Colonic mucosa (tissue), 4 donors: ENCODE measurements around the gene ATP12A. TPM values are rescaled to one million over a fixed set of nuclear protein-coding genes. Genes with fewer than 3 reads are reported as not detected.

Source experiments
- DNase-seq: peaks from one replicate; pipeline ENCODE4 v3.0.0-alpha.2; 2020
- H3K27ac ChIP-seq: fragments of 200-600 bp; one replicate; pipeline ENCODE4 v1.8.0; 2021
- H3K27me3 ChIP-seq: fragments of 200-600 bp; one replicate; pipeline ENCODE4 v1.8.0; 2021
- H3K36me3 ChIP-seq: fragments of 200-600 bp; one replicate; pipeline ENCODE4 v1.8.0; 2021
- H3K4me1 ChIP-seq: fragments of 200-600 bp; one replicate; pipeline ENCODE4 v1.8.0; 2021; ENCODE audit warnings: mild to moderate bottlenecking
- H3K4me3 ChIP-seq: fragments of 200-600 bp; one replicate; pipeline ENCODE4 v1.8.0; 2021
- H3K9ac ChIP-seq, 2 donors: one replicate each; pipeline ENCODE4 v1.7.0; 2013; ENCODE audit warnings: control low read depth in 2 of 2, low read depth in 2 of 2, low read length in 2 of 2
- H3K9me3 ChIP-seq: fragments of 200-600 bp; one replicate; pipeline ENCODE4 v1.8.0; 2021
- intact Hi-C: fragments of 100-400 bp; cut with DNase I; formaldehyde crosslinking; loops from one replicate; pipeline ENCODE4 v1.14.1; 2022
- total RNA-seq, 2 donors: library from RNA; stranded (reverse); fragmentation: NEBNext Ultra II Directional in 1 of 2; extraction: Animal tissue kit (Norgen Biotek cat#: 25700) in 1 of 2; gene quantifications; one replicate each; pipeline ENCODE4 v1.2.1, GENCODE V29; 2021
- TF ChIP-seq, protein P1 (sequence below): fragments of 200-600 bp; IDR thresholded peaks from one replicate; pipeline ENCODE4 v1.8.0; 2022; ENCODE audit warnings: antibody characterized with exemption, mild to moderate bottlenecking
- donor health status: healthy.
- donor health status: DM: no; HTN: no; CAD: no.
- donor health status: DM: no; HTN: no; CAD: no.

The ATP12A gene
- total RNA-seq, 2 donors from 2014 or later = 0.64 to 1.4 TPM

DNA sequence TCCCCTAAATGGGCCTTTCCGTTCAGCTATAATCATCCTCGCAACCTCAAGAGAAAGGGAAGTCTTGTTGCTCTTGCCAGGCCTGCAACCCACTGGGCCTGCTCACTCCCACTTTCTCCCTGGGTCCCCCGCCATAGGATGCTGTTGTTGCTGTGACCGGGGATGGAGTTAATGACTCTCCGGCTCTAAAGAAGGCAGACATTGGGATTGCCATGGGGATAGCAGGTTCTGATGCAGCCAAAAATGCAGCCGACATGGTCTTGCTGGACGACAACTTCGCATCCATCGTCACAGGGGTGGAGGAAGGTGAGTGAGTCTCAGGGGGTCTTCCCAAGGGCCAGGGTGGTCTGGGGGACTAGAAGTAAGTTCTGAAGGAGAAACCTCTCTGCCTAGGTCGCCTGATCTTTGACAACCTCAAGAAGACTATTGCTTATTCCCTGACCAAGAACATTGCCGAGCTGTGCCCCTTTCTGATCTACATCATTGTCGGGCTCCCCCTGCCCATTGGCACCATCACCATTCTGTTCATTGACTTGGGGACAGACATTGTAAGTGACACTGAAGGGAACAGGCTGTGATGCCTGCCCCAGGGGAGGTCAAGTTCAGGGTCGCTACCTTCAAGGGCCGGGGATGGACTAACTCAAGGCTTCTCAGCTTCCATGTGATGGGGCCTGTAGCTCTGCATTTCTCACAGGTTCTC is 26.8 kb downstream of the ATP12A start:
- H3K36me3 ChIP-seq = no peaks in the 10 kb centered on the region

GRCh38 chr13:24709186-24709913 is 29.1 kb downstream of the ATP12A start:
- TF ChIP-seq, protein P1, sequence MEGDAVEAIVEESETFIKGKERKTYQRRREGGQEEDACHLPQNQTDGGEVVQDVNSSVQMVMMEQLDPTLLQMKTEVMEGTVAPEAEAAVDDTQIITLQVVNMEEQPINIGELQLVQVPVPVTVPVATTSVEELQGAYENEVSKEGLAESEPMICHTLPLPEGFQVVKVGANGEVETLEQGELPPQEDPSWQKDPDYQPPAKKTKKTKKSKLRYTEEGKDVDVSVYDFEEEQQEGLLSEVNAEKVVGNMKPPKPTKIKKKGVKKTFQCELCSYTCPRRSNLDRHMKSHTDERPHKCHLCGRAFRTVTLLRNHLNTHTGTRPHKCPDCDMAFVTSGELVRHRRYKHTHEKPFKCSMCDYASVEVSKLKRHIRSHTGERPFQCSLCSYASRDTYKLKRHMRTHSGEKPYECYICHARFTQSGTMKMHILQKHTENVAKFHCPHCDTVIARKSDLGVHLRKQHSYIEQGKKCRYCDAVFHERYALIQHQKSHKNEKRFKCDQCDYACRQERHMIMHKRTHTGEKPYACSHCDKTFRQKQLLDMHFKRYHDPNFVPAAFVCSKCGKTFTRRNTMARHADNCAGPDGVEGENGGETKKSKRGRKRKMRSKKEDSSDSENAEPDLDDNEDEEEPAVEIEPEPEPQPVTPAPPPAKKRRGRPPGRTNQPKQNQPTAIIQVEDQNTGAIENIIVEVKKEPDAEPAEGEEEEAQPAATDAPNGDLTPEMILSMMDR = no peak
- no peak for DNase-seq
- no peaks in the 10 kb centered on the region for H3K27me3 ChIP-seq
- intact Hi-C loops = no loop called here
- H3K4me1 ChIP-seq = no peaks in the 10 kb centered on the region
- H3K4me3 ChIP-seq = no peak overlapping the region
- H3K9ac ChIP-seq = no peak overlapping the region
- H3K9me3 ChIP-seq = no peaks in the 10 kb centered on the region
- no peak overlapping the region for H3K27ac ChIP-seq
- no peaks in the 10 kb centered on the region for H3K36me3 ChIP-seq

More for the DNA sequence above, 26.8 kb downstream of the ATP12A start:
- intact Hi-C loops = no loop called here
- H3K9ac ChIP-seq = no peak overlapping the region
- H3K9me3 ChIP-seq = no peaks in the 10 kb centered on the region
- H3K4me1 ChIP-seq = no peaks in the 10 kb centered on the region
- no peaks in the 10 kb centered on the region for H3K27me3 ChIP-seq
- H3K4me3 ChIP-seq = no peak overlapping the region
- TF ChIP-seq, protein P1 = no peak
- H3K27ac ChIP-seq = no peak overlapping the region
- no peak for DNase-seq

DNA sequence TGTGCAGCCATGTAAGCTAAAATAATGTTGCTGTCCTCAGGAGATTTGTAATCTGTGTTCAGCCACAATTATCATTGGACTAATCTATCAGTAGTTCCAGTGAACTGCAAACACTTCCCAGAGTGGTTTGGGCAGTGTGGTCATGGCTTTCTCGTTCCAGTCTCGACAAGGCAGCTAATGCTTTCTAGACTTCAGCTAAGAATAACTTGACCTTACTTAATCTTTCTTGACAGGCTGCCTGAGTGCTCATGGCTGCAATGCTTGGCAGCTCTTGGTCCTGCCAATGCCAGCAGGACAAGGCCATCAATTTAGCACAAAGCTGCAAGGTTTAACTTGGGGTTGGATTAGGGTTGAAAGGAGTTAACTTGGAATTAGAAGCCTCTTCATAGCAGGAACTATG is 32.8 kb downstream of the ATP12A start:
- no peak for DNase-seq
- H3K27me3 ChIP-seq = no peaks in the 10 kb centered on the region

GRCh38 chr13:24716011-24716410 is 35.8 kb downstream of the ATP12A start:
- no peaks in the 10 kb centered on the region for H3K36me3 ChIP-seq
- no peak for DNase-seq
- no peaks in the 10 kb centered on the region for H3K27me3 ChIP-seq
- no peak overlapping the region for H3K4me3 ChIP-seq
- H3K9ac ChIP-seq = no peak overlapping the region
- intact Hi-C loops = no loop called here
- TF ChIP-seq, protein P1 = no peak
- H3K9me3 ChIP-seq = no peaks in the 10 kb centered on the region
- no peaks in the 10 kb centered on the region for H3K4me1 ChIP-seq
- no peak overlapping the region for H3K27ac ChIP-seq

More for the DNA sequence above, 32.8 kb downstream of the ATP12A start:
- no peaks in the 10 kb centered on the region for H3K4me1 ChIP-seq
- TF ChIP-seq, protein P1 = no peak
- H3K36me3 ChIP-seq = no peaks in the 10 kb centered on the region
- no peak overlapping the region for H3K4me3 ChIP-seq
- no peaks in the 10 kb centered on the region for H3K9me3 ChIP-seq
- H3K9ac ChIP-seq = no peak overlapping the region
- no peak overlapping the region for H3K27ac ChIP-seq
- intact Hi-C loops = no loop called here

GRCh38 chr13:24716446-24716845 is 36.2 kb downstream of the ATP12A start:
- H3K36me3 ChIP-seq = no peaks in the 10 kb centered on the region
- H3K9me3 ChIP-seq = no peaks in the 10 kb centered on the region
- no peak overlapping the region for H3K9ac ChIP-seq
- H3K4me3 ChIP-seq = no peak overlapping the region
- no peaks in the 10 kb centered on the region for H3K27me3 ChIP-seq
- H3K4me1 ChIP-seq = no peaks in the 10 kb centered on the region
- TF ChIP-seq, protein P1 = no peak
- H3K27ac ChIP-seq = no peak overlapping the region
- DNase-seq = no peak
- intact Hi-C loops = no loop called here
